Vagina (tissue), 2 donors: ENCODE results near the gene SQOR.

Experiments
- POLR2A ChIP-seq, 2 donors: fragments of 450-650 bp; IDR thresholded peaks; one replicate each; pipeline ENCODE4 v1.6.1; 2017; ENCODE audit warnings: antibody characterized with exemption in 2 of 2, mild to moderate bottlenecking in 2 of 2, moderate library complexity in 2 of 2
- POLR2AphosphoS5 ChIP-seq, 2 donors: sonication (generic); formaldehyde crosslinking; IDR thresholded peaks; one replicate each; pipeline ENCODE4 v1.9.0; 2017; ENCODE audit warnings: antibody characterized with exemption in 2 of 2, mild to moderate bottlenecking in 2 of 2, low read depth in 1 of 2; ENCODE audit not compliant: insufficient read depth in 1 of 2
- TF ChIP-seq, protein P1 (sequence below), 3 experiments: fragments of 450-650 bp in 2 of 3; fragments of 200-600 bp in 1 of 3; sonication (generic) in 1 of 3; IDR thresholded peaks; one replicate each; pipeline ENCODE4 v1.5.1; 2017 to 2019; ENCODE audit warnings: antibody characterized with exemption in 3 of 3, mild to moderate bottlenecking in 2 of 3, moderate library complexity in 2 of 3

GRCh38 chr15:45603881-45604280 lies 30.9 kb upstream of the SQOR start:
- TF ChIP-seq, protein P1, sequence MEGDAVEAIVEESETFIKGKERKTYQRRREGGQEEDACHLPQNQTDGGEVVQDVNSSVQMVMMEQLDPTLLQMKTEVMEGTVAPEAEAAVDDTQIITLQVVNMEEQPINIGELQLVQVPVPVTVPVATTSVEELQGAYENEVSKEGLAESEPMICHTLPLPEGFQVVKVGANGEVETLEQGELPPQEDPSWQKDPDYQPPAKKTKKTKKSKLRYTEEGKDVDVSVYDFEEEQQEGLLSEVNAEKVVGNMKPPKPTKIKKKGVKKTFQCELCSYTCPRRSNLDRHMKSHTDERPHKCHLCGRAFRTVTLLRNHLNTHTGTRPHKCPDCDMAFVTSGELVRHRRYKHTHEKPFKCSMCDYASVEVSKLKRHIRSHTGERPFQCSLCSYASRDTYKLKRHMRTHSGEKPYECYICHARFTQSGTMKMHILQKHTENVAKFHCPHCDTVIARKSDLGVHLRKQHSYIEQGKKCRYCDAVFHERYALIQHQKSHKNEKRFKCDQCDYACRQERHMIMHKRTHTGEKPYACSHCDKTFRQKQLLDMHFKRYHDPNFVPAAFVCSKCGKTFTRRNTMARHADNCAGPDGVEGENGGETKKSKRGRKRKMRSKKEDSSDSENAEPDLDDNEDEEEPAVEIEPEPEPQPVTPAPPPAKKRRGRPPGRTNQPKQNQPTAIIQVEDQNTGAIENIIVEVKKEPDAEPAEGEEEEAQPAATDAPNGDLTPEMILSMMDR (IDR thresholded peaks at IDR 0.05), result no peak
- TF ChIP-seq POLR2AphosphoS5 (IDR thresholded peaks at IDR 0.05; ENCODE audit: insufficient read depth in 1 of 2, low read depth in 1 of 2) (no peak), POLR2A (IDR thresholded peaks at IDR 0.05) (no peak)
